DMS79 (cell line): ENCODE measurements around the gene LRP1-AS.

Experiments
- DNase-seq: peaks from one replicate; lab custom pipeline; 2025; lab: John Stamatoyannopoulos, UW

Gene LRP1-AS

DNA sequence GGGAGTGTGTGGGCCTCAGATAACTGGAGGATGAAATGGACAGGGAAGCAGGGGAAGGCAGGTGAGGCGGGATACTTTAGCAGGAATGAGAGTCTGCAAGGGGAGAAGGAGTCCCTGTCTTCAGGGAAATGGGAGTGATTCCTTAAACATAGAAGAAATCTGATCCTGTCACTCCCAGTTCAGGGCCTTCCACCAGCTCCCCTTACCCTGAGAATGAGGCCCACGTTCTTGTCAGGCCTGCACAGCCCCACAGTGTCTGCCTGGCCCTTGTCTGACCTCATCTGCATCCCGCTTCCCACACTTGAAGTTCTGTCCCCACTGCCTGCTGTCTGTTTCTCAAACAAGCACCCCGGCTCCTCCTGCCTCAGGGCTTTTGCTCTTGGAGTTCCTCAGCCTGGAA, 12.6 kb upstream of the LRP1-AS start:
- no peak for DNase-seq

DNA sequence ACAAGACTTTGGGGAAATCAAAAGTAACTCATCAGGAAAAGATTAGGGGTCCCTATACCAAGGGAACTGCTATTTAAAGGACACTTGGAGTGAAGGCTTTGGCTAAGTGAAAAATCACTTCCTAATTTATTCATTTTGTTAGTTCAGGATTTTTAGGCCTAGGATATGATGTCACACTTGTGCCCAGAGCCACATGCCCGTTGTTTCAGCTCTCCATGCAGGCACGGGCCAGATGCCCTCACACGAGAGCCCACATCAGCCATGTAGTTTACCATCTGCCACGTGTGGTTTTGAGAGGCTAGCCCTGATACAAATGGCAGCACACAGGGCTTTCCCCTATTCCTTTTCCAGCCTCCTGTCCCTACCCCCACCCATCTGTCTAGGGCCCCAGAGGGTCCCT, 11.9 kb upstream of the LRP1-AS start:
- DNase-seq, result no peak

DNA sequence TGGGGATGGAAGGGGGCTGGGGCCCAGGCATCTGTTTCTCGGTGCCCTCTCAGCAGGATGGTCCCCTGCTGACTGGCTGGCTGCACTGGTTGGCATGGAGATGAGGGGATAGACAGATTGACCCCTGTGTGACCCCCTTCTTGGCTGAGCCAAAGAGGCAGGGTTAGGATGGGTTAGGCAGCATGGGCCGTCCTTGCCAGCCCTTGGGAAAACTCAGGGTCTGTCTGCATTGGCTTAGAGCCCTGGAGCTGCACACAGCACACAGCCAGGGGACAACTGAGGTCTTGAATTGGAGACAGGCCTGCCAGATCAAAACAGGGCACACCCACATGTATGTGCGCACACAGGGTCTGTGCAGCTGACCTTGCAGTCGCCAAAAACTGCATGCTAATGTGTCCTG, 11.2 kb upstream of the LRP1-AS start:
- DNase-seq, result no peak

DNA sequence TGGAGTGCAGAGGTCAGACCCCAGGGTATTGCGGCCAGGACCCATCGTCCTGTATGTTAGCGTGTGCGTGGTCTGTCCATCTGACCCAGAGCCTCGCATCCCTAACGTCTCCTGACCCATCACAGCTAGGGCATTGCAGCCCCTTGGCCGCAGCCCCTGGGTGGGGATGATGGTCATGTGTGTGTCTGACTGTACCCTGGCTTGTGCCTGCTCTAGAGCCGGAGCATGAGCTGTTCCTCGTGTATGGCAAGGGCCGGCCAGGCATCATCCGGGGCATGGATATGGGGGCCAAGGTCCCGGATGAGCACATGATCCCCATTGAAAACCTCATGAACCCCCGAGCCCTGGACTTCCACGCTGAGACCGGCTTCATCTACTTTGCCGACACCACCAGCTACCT, 10.8 kb upstream of the LRP1-AS start:
- DNase-seq, result no peak

DNA sequence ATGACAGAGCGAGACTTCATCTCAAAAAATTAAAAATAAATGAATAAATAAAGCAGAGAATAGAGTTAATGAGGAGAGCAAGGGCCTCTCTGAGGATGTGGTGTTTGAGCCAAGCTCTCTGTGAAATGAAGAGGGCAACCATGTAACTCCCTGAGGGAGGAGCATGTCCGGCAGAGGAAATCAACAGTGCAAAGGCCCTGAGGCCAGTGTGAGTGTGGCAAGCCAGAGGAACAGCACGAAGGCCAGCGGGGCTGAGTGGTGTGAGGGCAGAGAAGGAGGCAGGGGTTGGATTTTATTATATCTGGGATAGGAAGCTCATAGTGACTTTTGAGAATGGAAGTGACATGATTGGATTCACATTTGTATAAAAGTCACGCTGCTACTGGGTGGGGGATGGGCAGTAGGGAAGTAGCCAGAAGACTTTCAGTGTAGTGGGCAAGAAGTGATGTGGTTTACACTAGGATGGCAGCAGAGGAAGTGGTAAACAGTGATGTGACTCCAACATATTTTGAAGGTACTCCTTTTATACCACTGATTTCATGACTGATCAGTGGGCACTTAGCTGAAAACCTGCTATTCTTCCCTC, 10.3 kb upstream of the LRP1-AS start:
- no peak for DNase-seq

DNA sequence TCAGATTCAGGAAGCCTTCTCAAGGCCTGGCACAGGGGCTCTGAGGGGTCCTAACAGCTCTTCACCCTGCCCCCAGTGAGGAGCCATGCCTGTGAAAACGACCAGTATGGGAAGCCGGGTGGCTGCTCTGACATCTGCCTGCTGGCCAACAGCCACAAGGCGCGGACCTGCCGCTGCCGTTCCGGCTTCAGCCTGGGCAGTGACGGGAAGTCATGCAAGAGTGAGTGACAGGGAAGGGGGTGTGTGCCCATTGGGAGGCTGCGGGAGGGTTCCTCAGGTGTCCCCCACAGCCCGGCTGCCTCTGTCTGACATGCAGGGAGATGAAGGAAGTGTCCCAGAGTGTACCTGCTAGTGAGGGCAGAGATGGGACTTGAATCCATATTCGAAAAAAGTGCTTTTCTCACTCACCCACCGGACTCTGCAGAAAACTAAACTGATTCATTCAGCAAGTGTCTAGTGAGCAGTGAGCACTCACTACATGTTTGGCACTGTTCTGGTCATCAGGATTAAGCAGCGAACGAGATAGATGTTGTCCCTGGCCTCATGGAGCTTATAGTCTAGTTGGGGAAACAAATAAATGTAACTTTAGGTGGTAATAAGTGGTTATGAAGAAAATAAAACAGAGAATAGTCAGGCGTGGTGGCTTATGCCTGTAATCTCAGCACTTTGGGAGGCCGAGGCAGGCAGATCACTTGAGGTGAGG, 9.4 kb upstream of the LRP1-AS start:
- DNase-seq, result no peak

DNA sequence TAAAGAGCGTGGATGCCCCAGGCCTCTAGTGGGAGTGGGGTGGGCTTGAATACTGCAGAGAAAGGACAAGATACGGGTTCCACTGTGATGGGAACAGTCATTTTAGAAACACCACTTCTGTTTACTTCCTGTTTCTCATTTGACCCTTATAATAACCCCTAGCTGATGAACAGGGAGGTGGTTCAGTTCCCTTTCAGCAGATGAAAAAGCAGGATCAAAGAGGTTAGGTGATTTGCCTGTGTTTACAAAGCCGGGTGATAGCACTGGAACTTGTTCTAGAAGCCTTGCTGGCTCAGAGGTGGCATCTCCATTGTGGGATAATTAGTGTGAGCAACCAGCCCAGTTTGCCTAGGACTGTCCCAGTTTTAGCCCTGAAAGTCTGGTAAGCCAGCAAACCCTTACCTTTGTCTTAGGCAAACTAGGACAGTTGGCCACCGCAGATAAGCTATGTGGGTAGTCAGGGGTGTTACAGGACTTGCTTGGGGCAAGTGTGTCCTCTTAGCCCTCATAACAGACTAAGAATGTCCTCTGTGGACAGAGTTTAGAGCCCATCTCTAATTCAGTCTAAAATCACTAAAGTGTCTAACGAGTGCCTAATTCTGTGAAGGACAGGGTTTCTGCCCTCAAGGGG, 7.5 kb upstream of the LRP1-AS start:
- no peak for DNase-seq

DNA sequence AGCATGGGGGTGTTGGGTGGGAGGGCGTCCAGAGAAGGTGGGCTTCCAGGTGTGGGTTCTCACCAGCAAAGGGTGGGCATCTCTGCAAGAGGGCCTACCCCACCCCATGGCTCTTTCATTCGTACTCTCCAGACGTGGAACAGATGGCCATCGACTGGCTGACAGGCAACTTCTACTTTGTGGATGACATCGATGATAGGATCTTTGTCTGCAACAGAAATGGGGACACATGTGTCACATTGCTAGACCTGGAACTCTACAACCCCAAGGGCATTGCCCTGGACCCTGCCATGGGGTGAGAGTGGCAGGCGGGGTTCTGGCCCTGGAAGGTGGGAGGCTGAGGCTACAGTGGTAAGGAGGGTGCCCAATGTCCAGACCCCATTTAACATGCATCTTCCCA, 6.7 kb upstream of the LRP1-AS start:
- no peak for DNase-seq

DNA sequence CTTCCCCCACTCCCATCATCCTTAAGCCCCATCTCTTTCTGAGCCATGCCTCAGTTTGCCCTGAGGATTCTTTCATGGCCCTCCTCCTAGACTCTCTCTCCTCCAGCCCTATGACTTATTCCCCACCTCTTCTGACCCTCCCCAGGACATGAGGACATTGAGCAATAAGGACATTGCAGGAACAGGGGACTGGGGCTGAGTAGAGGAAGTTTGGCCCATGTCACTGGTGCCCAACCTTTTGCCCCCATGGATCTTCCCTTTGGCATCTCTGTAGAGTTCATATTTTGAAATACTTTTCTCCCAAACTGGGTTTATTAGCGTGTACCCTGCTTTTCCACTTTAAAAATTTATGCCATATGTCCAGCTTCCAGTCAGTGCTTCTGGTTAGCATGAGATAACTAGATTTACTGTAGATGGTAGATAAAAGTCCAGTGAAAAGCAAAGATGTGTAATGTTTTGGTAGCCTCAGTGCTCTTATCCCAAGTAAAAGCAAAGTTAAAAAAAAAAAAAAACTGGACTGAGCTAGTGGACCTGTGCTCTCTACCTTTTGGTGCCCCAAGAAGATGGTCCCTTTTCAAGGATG, 6.1 kb upstream of the LRP1-AS start:
- no peak for DNase-seq

DNA sequence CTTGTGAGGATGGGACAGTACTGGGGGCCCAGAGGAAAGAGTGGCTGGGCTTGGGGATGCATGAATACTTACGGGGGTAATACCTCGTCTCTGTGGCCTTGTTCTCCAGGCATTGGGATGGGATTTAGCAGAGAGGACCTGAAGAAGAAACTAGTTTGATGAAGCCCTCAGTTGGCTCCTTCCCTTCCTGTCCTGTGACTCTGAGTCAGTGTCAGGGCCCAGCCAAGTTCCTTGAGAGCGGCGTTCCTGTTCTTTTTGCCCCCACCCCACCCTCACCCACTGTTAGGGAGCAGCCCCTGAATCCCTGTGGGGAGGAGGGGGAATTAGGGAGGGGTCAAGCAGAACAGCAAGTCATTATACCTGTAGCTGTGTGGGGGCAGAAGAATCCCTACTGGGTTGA, 5.2 kb upstream of the LRP1-AS start:
- no peak for DNase-seq

DNA sequence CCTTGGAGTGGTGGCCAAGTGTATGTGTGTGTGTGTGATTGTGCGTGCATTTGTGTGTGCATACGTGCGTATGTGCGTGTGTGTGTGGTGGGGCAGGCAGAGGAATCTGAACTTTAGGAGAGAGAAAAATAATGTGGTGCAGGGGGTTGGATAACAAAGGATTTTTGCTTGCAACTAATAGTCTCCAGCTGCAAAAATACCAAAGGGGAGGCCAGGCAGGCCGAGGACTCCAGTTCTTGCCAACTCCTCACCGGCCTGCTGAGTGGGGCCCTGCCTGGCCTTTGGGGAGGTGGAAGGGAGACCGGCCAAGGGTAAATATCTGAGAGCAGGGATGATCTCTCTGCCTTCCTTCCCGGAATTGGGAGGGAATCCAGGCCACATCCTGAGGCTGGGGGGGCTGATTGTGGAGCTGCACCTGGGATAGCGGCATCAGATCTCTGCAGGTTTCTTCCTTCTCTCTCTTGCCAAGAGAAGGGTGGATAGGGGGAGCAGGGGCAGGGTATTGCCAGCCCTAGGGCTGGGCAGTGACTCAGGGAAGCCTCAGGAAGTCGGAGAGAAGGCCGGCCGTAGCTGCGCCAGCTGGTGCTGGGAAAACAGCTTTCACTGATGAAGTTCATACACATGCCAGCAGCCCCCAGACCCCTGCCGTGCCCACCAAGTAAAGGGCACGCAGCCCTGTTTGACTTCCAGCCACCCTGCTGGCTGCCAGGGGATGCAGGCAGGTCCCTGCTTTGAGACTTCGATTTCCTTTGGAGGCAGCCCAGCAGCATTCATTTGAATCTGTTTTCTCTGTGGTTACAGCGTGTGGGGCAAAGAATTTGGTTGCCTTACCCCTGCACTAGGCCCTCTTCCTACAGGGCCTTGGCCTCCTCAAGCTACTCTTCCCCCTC, 4.6 kb upstream of the LRP1-AS start:
- DNase-seq, result no peak

DNA sequence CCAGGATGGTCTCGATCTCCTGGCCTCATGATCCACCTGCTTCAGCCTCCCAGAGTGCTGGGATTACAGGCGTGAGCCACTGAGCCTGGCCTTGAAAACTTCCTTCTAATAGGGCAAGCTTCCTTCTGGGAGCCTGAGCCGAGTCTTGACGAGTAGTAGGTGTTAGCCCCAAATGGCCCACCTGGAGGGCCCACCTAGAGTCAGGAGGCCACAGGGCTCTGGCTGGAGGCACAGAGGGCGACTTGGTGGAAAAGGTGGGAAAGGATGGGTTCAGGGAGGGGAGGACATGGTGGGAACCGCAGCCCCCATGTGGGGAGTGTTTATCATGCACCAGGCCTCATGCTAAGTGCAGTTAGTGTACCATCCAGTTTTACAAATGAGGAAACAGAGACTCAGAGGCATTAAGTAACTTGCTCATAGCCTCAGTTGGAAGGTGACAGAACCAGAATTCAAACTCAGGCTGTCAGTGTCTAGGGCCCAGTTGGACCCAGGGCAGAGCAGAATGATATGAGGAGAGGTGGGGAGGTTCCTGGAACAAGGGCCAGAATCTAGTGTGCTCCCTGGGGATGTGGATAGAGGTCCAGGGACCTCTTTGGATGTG, 3.1 kb upstream of the LRP1-AS start:
- DNase-seq, result no peak

DNA sequence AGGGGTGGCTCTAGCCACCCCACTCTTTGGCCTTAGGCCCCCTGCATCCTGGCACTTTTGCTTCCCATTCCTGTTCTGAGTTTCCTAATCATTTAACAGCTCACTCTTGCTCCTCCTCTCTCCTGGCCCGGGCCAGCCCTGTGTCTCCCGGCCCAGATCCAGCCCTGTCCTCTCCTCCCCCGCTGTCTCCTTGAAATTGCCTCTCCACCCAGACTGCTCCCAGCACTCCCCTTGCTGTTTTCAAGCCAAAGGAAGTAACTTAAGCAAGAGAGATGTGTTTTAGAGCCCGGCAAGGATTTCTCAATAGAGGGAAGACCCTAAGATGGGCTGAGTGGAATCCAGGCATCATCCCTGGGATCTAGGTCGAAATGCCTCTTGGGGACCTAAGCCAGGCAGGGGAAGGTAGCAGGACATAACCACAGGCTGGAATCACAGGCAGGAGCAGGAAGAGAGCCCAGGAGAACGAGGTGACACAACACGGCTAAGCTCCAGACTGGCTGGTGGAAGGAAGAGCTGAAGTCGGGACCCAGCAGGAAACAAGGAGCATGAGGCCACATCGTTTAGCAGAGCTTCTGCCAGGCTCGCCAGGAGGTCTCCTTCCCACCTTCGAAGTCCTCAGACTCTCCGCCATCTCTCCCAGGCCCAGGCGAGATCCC, 2.0 kb upstream of the LRP1-AS start:
- DNase-seq, result no peak

DNA sequence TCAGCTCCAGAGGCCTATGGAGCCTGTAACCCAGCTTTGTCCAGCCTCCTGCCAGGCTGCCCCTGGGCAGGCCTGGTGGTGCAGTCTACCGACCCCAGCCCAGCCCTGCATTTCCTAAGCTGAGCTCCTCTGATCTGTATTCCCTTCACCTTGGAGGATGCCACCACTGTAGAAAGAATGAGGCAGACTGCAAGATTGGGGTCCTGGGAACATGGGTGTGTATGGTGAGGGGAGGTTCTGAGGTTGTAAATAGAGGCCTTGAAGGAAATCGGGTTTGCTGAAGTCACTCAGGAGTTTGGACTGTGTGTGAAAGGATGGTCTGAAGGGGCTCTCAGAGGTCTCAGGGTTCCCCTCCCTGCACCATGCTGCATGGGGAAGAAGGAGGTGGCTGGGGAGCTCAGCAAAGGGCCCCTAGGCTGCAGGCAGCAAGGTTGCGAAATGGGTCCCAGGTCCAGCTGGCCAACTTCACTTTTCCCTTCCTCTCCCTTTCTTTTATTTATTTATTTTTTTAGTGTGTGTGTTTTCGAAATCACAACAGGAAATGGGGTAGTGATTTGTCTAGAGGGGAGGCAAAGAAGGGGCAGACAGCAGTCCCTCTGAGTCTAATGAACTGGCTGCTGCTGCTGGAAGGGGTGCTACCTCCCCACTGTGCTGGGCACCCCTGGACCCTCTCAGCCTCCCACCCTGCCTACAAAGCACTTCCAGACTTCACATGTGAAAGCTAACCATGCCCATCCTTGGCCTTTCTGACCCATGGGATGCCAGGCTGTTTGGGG, 1.2 kb upstream of the LRP1-AS start:
- DNase-seq, result no peak

DNA sequence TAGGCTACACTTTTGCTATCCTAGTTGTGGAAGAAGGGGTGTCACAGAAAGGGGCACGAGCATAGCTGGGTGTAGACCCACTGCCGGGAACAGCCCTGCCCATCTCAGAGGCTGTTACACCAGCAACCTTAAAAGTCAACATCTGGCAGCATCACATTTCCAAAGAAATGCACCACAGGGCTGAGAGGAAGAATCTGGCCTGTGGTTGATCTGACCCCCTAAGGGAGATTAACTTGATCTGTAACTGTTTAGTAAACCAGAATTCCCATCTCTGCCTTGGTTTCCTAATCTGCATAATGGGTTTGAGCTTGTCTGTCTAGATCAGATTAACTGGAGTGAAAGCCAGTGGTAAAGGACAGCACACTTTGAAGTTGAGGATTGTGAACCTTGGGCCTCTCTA, 1.3 kb downstream of the LRP1-AS start:
- no peak for DNase-seq

DNA sequence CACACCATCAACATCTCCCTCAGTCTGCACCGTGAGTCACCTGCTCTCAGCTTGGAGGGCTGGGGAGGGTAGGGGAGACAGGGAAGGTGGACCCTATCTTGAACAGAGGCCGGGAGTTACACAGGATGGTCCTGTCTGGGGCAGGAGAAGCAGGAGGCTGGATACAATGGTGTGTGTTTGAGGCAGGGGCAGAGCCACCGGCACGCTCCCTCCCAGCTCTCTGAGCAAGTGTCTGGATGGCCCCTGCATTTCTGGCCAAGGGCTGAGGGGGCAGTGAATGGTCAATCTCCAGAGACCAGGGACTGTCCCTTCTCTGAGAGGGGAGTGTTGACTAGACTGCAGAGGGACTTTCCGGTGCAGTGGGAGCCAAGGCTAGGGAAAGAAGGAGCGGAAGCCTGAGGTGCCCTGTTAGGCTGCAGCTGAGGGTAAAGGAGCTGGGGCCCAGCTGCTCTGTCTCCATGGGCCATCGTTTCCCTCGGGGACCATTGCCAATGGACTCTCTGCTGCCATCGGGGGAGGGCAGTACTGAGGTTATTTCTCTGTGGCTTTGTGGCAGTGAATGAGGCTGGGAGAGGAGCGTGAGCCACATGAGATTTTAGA, 1.9 kb downstream of the LRP1-AS start:
- no peak for DNase-seq

DNA sequence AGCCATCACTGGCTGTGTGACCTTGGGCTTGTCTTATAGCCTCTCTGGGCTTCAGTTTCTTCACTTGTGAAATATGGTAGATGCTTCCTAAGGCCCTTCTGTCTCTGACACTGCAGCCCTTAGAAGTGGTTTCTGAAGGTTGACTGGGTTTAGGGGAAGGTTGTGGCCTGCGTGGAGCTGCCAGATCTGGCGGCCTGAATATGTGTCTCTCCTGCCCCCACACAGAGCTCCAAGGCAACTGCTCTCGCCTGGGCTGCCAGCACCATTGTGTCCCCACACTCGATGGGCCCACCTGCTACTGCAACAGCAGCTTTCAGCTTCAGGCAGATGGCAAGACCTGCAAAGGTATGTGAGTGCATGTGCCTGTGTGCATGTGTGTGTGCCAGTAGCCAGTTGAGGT, 4.0 kb downstream of the LRP1-AS start:
- no peak for DNase-seq

DNA sequence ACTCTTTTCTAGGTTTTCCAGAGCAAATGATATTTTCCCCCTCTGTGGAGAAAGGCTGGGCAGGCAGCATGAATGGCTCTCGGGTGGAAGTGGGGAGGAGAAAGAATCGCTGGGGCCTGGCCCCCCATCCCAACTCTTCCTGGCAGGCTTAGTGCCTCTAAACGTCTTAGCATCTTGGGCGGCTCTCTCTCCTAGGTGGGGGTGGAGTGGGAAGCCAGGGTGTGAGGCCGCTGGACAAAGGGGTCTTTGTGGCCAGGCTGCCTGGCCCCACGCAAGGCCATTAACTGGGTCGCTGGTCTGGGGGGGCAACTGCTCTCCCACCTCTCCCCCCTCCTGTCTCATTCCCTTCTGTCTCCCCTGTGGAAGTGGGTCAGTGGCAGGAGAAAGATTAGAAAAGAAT, 4.7 kb downstream of the LRP1-AS start:
- no peak for DNase-seq

DNA sequence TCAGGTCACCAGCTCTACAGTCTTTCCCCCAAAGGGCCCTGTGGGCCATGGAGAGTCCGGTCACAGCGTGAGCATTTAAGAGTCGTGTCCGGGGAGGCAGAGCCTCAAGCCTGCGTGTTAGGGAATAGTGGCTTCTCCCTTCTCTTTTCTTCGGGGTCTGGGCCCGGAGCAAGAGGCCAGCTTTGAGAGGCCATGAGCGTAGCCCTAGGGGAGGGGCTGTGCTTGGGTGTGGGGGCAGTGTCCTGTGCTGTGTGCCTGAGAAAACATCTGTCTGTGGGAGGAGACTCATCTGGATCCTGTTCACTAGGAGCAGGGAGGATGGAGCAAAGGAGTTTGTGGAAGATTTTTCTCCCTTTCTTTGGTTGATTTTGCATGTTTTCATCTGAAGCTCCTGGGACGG, 5.3 kb downstream of the LRP1-AS start:
- no peak for DNase-seq

DNA sequence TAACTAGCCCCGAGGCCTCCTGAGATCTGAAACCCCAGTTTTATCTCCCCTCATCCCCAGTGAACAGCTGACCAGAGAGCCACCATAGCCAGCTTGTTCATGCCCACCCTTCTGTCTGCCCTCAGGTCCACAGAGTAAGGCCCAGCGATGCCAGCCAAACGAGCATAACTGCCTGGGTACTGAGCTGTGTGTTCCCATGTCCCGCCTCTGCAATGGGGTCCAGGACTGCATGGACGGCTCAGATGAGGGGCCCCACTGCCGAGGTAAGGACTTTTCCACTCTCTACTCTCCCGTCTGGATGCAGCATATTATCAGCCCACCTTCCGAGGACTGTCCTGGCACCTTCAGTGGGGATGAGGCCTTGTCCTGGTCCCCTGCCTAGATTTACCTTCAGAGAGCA, 6.2 kb downstream of the LRP1-AS start:
- DNase-seq, result no peak
